Mammary epithelial cell (primary cell): Measurements from ENCODE around the gene ARPP21.

Source experiments
- CTCF ChIP-seq, 2 donors: IDR thresholded peaks in 1 of 2; conservative IDR thresholded peaks in 1 of 2; 2 replicates each; pipeline ENCODE4 v1.5.1; 2011 to 2012; ENCODE audit warnings: inconsistent platforms in 2 of 2, low read length in 2 of 2, mild to moderate bottlenecking in 2 of 2, control low read depth in 1 of 2, low read depth in 1 of 2; ENCODE audit not compliant: insufficient read depth in 1 of 2; ENCODE audit errors: extremely low read depth in 1 of 2
- EZH2 ChIP-seq: IDR thresholded peaks from 2 replicates; pipeline ENCODE4 v1.6.1; 2012; ENCODE audit warnings: low read length, inconsistent platforms, borderline replicate concordance

GRCh38 chr3:35601959-35602358 is 37.4 kb upstream of the ARPP21 start:
- TF ChIP-seq CTCF (conservative IDR thresholded peaks at IDR 0.05 in 1 of 2, IDR thresholded peaks at IDR 0.05 in 1 of 2; ENCODE audit: extremely low read depth in 1 of 2, insufficient read depth in 1 of 2, low read depth in 1 of 2, low read length in 2 of 2) (no peak), EZH2 (no peak)
